Stomach (tissue), 4 donors: ENCODE results near the gene LMCD1.

Experiments used
- EP300 ChIP-seq: sonication (generic); formaldehyde crosslinking; IDR thresholded peaks from one replicate; pipeline ENCODE4 v1.6.1; 2017; ENCODE audit warnings: antibody characterized with exemption
- POLR2A ChIP-seq, 4 donors: fragments of 450-650 bp; IDR thresholded peaks; one replicate each; pipeline ENCODE4 v1.6.1; 2016; ENCODE audit warnings: antibody characterized with exemption in 4 of 4, control low read depth in 2 of 4, mild to moderate bottlenecking in 1 of 4, moderate library complexity in 1 of 4
- POLR2AphosphoS5 ChIP-seq, 3 donors: sonication (generic); formaldehyde crosslinking; IDR thresholded peaks; one replicate each; pipeline ENCODE4 v1.6.1; 2016; ENCODE audit warnings: antibody characterized with exemption in 3 of 3
- TF ChIP-seq, protein P1 (sequence below), 7 experiments: fragments of 450-650 bp in 4 of 7; fragments of 200-600 bp in 3 of 7; sonication (generic) in 3 of 7; IDR thresholded peaks; one replicate each; pipeline ENCODE4 v1.5.1; 2016 to 2019; ENCODE audit warnings: antibody characterized with exemption in 7 of 7, control low read depth in 2 of 7, mild to moderate bottlenecking in 1 of 7

DNA sequence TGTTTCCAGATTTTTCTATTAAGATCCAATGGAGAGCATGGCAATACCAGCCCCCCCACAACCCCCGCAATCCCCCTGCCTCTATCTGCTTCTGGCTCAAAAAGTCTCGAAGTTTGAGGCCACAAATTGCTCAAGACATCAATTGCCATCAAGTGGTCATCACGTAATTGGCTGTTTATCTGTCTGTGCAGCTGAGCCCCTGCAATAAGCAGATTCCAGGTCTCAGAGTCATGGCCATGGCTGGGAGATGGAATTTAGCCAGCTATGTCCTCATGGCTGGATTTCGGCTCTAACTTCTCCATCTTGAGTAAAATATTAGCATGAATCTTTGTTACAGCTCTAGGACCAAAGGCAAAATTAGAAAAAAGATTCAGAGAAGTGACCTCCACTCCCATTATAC is 120.2 kb downstream of the LMCD1 start:
- TF ChIP-seq, protein P1, sequence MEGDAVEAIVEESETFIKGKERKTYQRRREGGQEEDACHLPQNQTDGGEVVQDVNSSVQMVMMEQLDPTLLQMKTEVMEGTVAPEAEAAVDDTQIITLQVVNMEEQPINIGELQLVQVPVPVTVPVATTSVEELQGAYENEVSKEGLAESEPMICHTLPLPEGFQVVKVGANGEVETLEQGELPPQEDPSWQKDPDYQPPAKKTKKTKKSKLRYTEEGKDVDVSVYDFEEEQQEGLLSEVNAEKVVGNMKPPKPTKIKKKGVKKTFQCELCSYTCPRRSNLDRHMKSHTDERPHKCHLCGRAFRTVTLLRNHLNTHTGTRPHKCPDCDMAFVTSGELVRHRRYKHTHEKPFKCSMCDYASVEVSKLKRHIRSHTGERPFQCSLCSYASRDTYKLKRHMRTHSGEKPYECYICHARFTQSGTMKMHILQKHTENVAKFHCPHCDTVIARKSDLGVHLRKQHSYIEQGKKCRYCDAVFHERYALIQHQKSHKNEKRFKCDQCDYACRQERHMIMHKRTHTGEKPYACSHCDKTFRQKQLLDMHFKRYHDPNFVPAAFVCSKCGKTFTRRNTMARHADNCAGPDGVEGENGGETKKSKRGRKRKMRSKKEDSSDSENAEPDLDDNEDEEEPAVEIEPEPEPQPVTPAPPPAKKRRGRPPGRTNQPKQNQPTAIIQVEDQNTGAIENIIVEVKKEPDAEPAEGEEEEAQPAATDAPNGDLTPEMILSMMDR (IDR thresholded peaks at IDR 0.05) = no peak
- TF ChIP-seq POLR2A (IDR thresholded peaks at IDR 0.05) (no peak), POLR2AphosphoS5 (IDR thresholded peaks at IDR 0.05) (peak in 2 of 3 donors; percentile 54 to 56), EP300 (no peak)
